ENCODE results near the gene RAB14. TPM values are rescaled to one million over a fixed set of nuclear protein-coding genes. Genes with fewer than 3 reads are reported as not detected.

The RAB14 gene
- total RNA-seq, 1 experiment from 2014 or later, result 73.2 TPM

- intact Hi-C loops (cut with micrococcal nuclease; ENCODE audit: unreplicated experiment), result no loop called here
- Histone ChIP-seq H3K4me3 (ENCODE audit: low read depth, low read length) (no peak overlapping the region), H3K4me1 (no peaks in the 10 kb centered on the region), H3K27me3 (replicated peaks; ENCODE audit: control insufficient read depth, insufficient read depth, low read length) (no peaks in the 10 kb centered on the region), H3K9me3 (no peaks in the 10 kb centered on the region), H3K36me3 (ENCODE audit: control insufficient read depth, insufficient read depth, low read length) (no peaks in the 10 kb centered on the region)
- BruUV-seq (replicated peaks), result no TSS peak
- Mint-ChIP-seq H3K4me3 (ENCODE audit: unreplicated experiment) (no peak overlapping the region), H3K27me3 (ENCODE audit: insufficient read depth, unreplicated experiment) (no peaks in the 10 kb centered on the region), H3K9me3 (ENCODE audit: unreplicated experiment) (peaks cover 8% of the 10 kb centered on the region), H3K36me3 (ENCODE audit: insufficient read depth, unreplicated experiment) (no peaks in the 10 kb centered on the region), H3K4me1 (ENCODE audit: low read depth, unreplicated experiment) (peaks cover 6% of the 10 kb centered on the region), H3K27ac (ENCODE audit: unreplicated experiment) (no peak overlapping the region)
- TF ChIP-seq, protein P1, sequence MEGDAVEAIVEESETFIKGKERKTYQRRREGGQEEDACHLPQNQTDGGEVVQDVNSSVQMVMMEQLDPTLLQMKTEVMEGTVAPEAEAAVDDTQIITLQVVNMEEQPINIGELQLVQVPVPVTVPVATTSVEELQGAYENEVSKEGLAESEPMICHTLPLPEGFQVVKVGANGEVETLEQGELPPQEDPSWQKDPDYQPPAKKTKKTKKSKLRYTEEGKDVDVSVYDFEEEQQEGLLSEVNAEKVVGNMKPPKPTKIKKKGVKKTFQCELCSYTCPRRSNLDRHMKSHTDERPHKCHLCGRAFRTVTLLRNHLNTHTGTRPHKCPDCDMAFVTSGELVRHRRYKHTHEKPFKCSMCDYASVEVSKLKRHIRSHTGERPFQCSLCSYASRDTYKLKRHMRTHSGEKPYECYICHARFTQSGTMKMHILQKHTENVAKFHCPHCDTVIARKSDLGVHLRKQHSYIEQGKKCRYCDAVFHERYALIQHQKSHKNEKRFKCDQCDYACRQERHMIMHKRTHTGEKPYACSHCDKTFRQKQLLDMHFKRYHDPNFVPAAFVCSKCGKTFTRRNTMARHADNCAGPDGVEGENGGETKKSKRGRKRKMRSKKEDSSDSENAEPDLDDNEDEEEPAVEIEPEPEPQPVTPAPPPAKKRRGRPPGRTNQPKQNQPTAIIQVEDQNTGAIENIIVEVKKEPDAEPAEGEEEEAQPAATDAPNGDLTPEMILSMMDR (IDR thresholded peaks at IDR 0.05; ENCODE audit: insufficient read depth in 1 of 2, low read depth in 1 of 2, low read length in 1 of 2, severe bottlenecking in 1 of 2, unreplicated experiment in 1 of 2), result peak; percentile 35 to 58
- POLR2A ChIA-PET, result no interaction called here
- peak in 1 of 2 experiments; percentile 38 for DNase-seq
- CTCF ChIA-PET, result no interaction called here
These were observed 21.0 kb upstream of the RAB14 start for GRCh38 chr9:121222524-121223171.

DNA sequence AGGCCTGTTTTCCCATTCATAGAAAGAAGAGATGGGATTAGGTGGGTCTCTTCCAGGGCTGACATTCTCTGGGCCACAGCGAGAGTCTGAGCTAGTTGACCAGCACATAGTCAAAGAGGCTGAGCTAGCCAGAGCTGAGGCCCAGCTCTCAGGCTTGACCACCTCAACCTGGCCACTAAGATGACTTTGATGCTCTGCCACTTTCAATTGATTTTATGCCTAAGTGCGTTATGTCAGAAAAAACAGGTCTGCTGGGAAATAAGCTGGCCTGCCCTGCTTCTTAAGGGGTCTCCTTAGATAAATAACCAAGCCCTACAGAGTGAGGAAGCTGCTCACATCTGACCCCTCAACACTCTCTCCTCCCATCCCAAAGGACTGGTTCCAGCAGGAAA lies 20.0 kb upstream of the RAB14 start:
- H3K27me3 Mint-ChIP-seq (ENCODE audit: insufficient read depth, unreplicated experiment), result no peaks in the 10 kb centered on the region
- H3K9me3 ChIP-seq, result no peaks in the 10 kb centered on the region
- peaks cover 8% of the 10 kb centered on the region for H3K9me3 Mint-ChIP-seq (ENCODE audit: unreplicated experiment)
- no peaks in the 10 kb centered on the region for H3K4me1 ChIP-seq
- H3K4me1 Mint-ChIP-seq (ENCODE audit: low read depth, unreplicated experiment), result peaks cover 6% of the 10 kb centered on the region
- H3K36me3 ChIP-seq (ENCODE audit: control insufficient read depth, insufficient read depth, low read length), result no peaks in the 10 kb centered on the region
- no peak for DNase-seq
- H3K27me3 ChIP-seq (replicated peaks; ENCODE audit: control insufficient read depth, insufficient read depth, low read length), result no peaks in the 10 kb centered on the region
- POLR2A ChIA-PET, result no interaction called here
- H3K36me3 Mint-ChIP-seq (ENCODE audit: insufficient read depth, unreplicated experiment), result no peaks in the 10 kb centered on the region
- no peak overlapping the region for H3K4me3 ChIP-seq (ENCODE audit: low read depth, low read length)
- TF ChIP-seq, protein P1 (IDR thresholded peaks at IDR 0.05; ENCODE audit: insufficient read depth in 1 of 2, low read depth in 1 of 2, low read length in 1 of 2, severe bottlenecking in 1 of 2, unreplicated experiment in 1 of 2), result no peak
- H3K4me3 Mint-ChIP-seq (ENCODE audit: unreplicated experiment), result no peak overlapping the region
- CTCF ChIA-PET, result no interaction called here
- BruUV-seq (replicated peaks), result no TSS peak
- intact Hi-C loops (cut with micrococcal nuclease; ENCODE audit: unreplicated experiment), result no loop called here
- no peak overlapping the region for H3K27ac Mint-ChIP-seq (ENCODE audit: unreplicated experiment)

- intact Hi-C loops (cut with micrococcal nuclease; ENCODE audit: unreplicated experiment), result no loop called here
- POLR2A ChIA-PET, result no interaction called here
- H3K36me3 Mint-ChIP-seq (ENCODE audit: insufficient read depth, unreplicated experiment), result no peaks in the 10 kb centered on the region
- no peak overlapping the region for H3K4me3 Mint-ChIP-seq (ENCODE audit: unreplicated experiment)
- no peaks in the 10 kb centered on the region for H3K27me3 Mint-ChIP-seq (ENCODE audit: insufficient read depth, unreplicated experiment)
- no peak for DNase-seq
- Histone ChIP-seq H3K4me1 (no peaks in the 10 kb centered on the region), H3K4me3 (ENCODE audit: low read depth, low read length) (no peak overlapping the region), H3K36me3 (ENCODE audit: control insufficient read depth, insufficient read depth, low read length) (no peaks in the 10 kb centered on the region), H3K9me3 (no peaks in the 10 kb centered on the region), H3K27me3 (replicated peaks; ENCODE audit: control insufficient read depth, insufficient read depth, low read length) (no peaks in the 10 kb centered on the region)
- CTCF ChIA-PET, result no interaction called here
- TF ChIP-seq, protein P1 (IDR thresholded peaks at IDR 0.05; ENCODE audit: insufficient read depth in 1 of 2, low read depth in 1 of 2, low read length in 1 of 2, severe bottlenecking in 1 of 2, unreplicated experiment in 1 of 2), result no peak
- H3K9me3 Mint-ChIP-seq (ENCODE audit: unreplicated experiment), result peaks cover 8% of the 10 kb centered on the region
- peaks cover 6% of the 10 kb centered on the region for H3K4me1 Mint-ChIP-seq (ENCODE audit: low read depth, unreplicated experiment)
- H3K27ac Mint-ChIP-seq (ENCODE audit: unreplicated experiment), result no peak overlapping the region
- no TSS peak for BruUV-seq (replicated peaks)
These were observed 19.5 kb upstream of the RAB14 start for GRCh38 chr9:121220996-121221663.
